ENCODE measurements around the gene PTGDS. TPM values are rescaled to one million over a fixed set of nuclear protein-coding genes. Genes with fewer than 3 reads are reported as not detected.
A peak's percentile ranks its signal among the peaks of the same experiment; 100 is the strongest.

PTGDS gene
- total and polyA plus RNA-seq, 9 of the 15 experiments (the other 6 are each of a cell fraction or from before 2014, with no cell fraction given): 0.46 to 7.1 (median 2.0) TPM

DNA sequence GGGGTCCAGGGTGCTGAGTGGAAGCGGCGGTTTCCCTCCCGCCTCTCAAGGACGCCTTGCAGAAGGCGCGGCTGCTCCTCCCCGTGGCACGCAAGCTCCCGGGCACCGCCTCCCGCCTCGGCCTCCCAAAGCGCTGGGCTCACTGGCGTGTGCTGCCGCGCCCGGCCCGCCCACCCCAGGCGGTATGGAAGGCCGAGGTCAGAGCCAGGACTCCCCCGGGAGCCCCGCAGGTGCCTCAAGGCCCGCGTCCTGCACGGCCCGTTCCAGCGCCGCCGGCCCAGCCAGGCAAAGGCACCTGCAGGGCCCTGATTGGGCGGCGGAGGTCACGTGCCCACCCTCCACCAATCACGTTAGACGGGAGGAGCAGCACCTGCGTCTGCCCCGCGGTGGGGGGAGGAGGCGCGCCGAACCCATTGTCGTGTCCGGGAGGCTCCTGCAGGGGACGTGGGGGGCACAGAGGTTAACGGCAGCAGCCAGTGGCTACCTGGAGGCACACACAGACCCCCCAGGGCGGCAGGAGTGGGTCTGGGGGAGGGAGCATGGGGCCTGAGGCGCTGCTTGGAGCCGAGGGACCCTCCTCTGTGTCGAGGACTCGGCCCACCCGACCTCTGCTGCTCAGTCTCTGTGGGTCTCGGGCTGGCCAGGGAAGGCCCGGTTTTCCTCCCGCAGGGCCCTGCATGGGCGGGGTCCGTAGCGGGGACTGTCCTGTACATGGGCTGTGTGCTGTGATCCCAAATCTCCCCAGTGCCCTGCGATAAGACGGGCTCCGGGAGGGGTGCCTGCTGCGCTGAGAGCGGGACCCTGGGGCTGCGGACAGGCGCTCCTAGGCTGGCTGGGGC, 27.3 kb upstream of the PTGDS start (continued):
- TF ChIP-seq, protein P1, sequence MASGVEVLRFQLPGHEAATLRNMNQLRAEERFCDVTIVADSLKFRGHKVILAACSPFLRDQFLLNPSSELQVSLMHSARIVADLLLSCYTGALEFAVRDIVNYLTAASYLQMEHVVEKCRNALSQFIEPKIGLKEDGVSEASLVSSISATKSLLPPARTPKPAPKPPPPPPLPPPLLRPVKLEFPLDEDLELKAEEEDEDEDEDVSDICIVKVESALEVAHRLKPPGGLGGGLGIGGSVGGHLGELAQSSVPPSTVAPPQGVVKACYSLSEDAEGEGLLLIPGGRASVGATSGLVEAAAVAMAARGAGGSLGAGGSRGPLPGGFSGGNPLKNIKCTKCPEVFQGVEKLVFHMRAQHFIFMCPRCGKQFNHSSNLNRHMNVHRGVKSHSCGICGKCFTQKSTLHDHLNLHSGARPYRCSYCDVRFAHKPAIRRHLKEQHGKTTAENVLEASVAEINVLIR (CRISPR knock-in tag; IDR thresholded peaks at IDR 0.05): no peak
- TF ChIP-seq KHSRP (IDR thresholded peaks at IDR 0.05) (no peak), ZBTB8A (IDR thresholded peaks at IDR 0.05; ENCODE audit: partially characterized antibody) (no peak), FOXP1 (CRISPR knock-in tag; IDR thresholded peaks at IDR 0.05) (no peak), NFE2 (IDR thresholded peaks at IDR 0.05; ENCODE audit: low read depth) (no peak), ZNF224 (CRISPR knock-in tag; IDR thresholded peaks at IDR 0.05) (no peak), ZNF140 (CRISPR knock-in tag; IDR thresholded peaks at IDR 0.05) (no peak), ZNF436 (CRISPR knock-in tag; IDR thresholded peaks at IDR 0.05) (no peak), ARID2 (IDR thresholded peaks at IDR 0.05) (no peak), XRCC3 (IDR thresholded peaks at IDR 0.05) (no peak), SRSF9 (IDR thresholded peaks at IDR 0.05; ENCODE audit: borderline replicate concordance, low read depth, low read length) (no peak), ATF7 (IDR thresholded peaks at IDR 0.05) (peak; percentile 58), STAT5B (CRISPR knock-in tag; IDR thresholded peaks at IDR 0.05) (no peak), TAF15 (IDR thresholded peaks at IDR 0.05; ENCODE audit: low read depth, low read length) (no peak), NCOA6 (IDR thresholded peaks at IDR 0.05) (no peak)
- TF ChIP-seq, protein P2, sequence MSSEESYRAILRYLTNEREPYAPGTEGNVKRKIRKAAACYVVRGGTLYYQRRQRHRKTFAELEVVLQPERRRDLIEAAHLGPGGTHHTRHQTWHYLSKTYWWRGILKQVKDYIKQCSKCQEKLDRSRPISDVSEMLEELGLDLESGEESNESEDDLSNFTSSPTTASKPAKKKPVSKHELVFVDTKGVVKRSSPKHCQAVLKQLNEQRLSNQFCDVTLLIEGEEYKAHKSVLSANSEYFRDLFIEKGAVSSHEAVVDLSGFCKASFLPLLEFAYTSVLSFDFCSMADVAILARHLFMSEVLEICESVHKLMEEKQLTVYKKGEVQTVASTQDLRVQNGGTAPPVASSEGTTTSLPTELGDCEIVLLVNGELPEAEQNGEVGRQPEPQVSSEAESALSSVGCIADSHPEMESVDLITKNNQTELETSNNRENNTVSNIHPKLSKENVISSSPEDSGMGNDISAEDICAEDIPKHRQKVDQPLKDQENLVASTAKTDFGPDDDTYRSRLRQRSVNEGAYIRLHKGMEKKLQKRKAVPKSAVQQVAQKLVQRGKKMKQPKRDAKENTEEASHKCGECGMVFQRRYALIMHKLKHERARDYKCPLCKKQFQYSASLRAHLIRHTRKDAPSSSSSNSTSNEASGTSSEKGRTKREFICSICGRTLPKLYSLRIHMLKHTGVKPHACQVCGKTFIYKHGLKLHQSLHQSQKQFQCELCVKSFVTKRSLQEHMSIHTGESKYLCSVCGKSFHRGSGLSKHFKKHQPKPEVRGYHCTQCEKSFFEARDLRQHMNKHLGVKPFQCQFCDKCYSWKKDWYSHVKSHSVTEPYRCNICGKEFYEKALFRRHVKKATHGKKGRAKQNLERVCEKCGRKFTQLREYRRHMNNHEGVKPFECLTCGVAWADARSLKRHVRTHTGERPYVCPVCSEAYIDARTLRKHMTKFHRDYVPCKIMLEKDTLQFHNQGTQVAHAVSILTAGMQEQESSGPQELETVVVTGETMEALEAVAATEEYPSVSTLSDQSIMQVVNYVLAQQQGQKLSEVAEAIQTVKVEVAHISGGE (CRISPR knock-in tag; IDR thresholded peaks at IDR 0.05): peak in 1 of 3 experiments; percentile 20; a peak in 1 of 6 replicates
- TF ChIP-seq, protein P3, sequence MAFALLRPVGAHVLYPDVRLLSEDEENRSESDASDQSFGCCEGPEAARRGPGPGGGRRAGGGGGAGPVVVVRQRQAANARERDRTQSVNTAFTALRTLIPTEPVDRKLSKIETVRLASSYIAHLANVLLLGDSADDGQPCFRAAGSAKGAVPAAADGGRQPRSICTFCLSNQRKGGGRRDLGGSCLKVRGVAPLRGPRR (CRISPR knock-in tag; IDR thresholded peaks at IDR 0.05): no peak
- TF ChIP-seq, protein P4, sequence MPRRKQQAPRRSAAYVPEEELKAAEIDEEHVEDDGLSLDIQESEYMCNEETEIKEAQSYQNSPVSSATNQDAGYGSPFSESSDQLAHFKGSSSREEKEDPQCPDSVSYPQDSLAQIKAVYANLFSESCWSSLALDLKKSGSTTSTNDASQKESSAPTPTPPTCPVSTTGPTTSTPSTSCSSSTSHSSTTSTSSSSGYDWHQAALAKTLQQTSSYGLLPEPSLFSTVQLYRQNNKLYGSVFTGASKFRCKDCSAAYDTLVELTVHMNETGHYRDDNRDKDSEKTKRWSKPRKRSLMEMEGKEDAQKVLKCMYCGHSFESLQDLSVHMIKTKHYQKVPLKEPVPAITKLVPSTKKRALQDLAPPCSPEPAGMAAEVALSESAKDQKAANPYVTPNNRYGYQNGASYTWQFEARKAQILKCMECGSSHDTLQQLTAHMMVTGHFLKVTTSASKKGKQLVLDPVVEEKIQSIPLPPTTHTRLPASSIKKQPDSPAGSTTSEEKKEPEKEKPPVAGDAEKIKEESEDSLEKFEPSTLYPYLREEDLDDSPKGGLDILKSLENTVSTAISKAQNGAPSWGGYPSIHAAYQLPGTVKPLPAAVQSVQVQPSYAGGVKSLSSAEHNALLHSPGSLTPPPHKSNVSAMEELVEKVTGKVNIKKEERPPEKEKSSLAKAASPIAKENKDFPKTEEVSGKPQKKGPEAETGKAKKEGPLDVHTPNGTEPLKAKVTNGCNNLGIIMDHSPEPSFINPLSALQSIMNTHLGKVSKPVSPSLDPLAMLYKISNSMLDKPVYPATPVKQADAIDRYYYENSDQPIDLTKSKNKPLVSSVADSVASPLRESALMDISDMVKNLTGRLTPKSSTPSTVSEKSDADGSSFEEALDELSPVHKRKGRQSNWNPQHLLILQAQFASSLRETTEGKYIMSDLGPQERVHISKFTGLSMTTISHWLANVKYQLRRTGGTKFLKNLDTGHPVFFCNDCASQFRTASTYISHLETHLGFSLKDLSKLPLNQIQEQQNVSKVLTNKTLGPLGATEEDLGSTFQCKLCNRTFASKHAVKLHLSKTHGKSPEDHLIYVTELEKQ (CRISPR knock-in tag; IDR thresholded peaks at IDR 0.05): no peak
- TF ChIP-seq, protein P5, sequence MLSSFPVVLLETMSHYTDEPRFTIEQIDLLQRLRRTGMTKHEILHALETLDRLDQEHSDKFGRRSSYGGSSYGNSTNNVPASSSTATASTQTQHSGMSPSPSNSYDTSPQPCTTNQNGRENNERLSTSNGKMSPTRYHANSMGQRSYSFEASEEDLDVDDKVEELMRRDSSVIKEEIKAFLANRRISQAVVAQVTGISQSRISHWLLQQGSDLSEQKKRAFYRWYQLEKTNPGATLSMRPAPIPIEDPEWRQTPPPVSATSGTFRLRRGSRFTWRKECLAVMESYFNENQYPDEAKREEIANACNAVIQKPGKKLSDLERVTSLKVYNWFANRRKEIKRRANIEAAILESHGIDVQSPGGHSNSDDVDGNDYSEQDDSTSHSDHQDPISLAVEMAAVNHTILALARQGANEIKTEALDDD (IDR thresholded peaks at IDR 0.05): no peak
